ENCODE measurements around the gene GAPT. TPM values are rescaled to one million over a fixed set of nuclear protein-coding genes. Genes with fewer than 3 reads are reported as not detected.

GAPT gene
- total and polyA plus RNA-seq, 2 experiments from 2014 or later = not detected

GRCh38 chr5:58458141-58458742 lies 33.0 kb upstream of the GAPT start:
- no peaks in the 10 kb centered on the region for H3K27me3 ChIP-seq
- H3K4me3 ChIP-seq = peak overlapping the region; percentile 79
- no peaks in the 10 kb centered on the region for H3K4me1 ChIP-seq (ENCODE audit: low read depth)
- no peak for TF ChIP-seq CTCF (IDR thresholded peaks at IDR 0.05; ENCODE audit: low read depth, low read length)
- H3K36me3 ChIP-seq = peaks cover 32% of the 10 kb centered on the region
- DNase-seq (ENCODE audit: low read depth in 1 of 2, low spot score in 1 of 2) = peak in 1 of 2 donors; percentile 41
- H3K9me3 ChIP-seq (ENCODE audit: low read depth) = no peaks in the 10 kb centered on the region
- H3K27ac ChIP-seq = no peak overlapping the region

- H3K36me3 ChIP-seq = peaks cover 27% of the 10 kb centered on the region
- H3K27me3 ChIP-seq = no peaks in the 10 kb centered on the region
- peak overlapping the region; percentile 79 for H3K4me3 ChIP-seq
- DNase-seq (ENCODE audit: low read depth in 1 of 2, low spot score in 1 of 2) = peak in 1 of 2 donors; percentile 49
- no peaks in the 10 kb centered on the region for H3K9me3 ChIP-seq (ENCODE audit: low read depth)
- no peak overlapping the region for H3K27ac ChIP-seq
- H3K4me1 ChIP-seq (ENCODE audit: low read depth) = no peaks in the 10 kb centered on the region
- TF ChIP-seq CTCF (IDR thresholded peaks at IDR 0.05; ENCODE audit: low read depth, low read length) = no peak
Measured at GRCh38 chr5:58458743-58459145, 32.5 kb upstream of the GAPT start.

GRCh38 chr5:58459146-58460001 lies 31.9 kb upstream of the GAPT start:
- DNase-seq (ENCODE audit: low read depth in 1 of 2, low spot score in 1 of 2) = peak; percentile 56 to 57
- H3K4me1 ChIP-seq (ENCODE audit: low read depth) = no peaks in the 10 kb centered on the region
- H3K4me3 ChIP-seq = peak overlapping the region; percentile 79
- TF ChIP-seq CTCF (IDR thresholded peaks at IDR 0.05; ENCODE audit: low read depth, low read length) = no peak
- no peaks in the 10 kb centered on the region for H3K9me3 ChIP-seq (ENCODE audit: low read depth)
- H3K27me3 ChIP-seq = no peaks in the 10 kb centered on the region
- peak overlapping the region; percentile 49 for H3K27ac ChIP-seq
- peaks cover 23% of the 10 kb centered on the region for H3K36me3 ChIP-seq

- peak; percentile 88 to 98 for DNase-seq (ENCODE audit: low read depth in 1 of 2, low spot score in 1 of 2)
- peak; percentile 43 for TF ChIP-seq CTCF (IDR thresholded peaks at IDR 0.05; ENCODE audit: low read depth, low read length)
- Histone ChIP-seq H3K27me3 (no peaks in the 10 kb centered on the region), H3K4me3 (peak within 1 kb of the TSS; percentile 79), H3K9me3 (ENCODE audit: low read depth) (no peaks in the 10 kb centered on the region), H3K36me3 (peaks cover 16% of the 10 kb centered on the region), H3K27ac (peak within 1 kb of the TSS; percentile 49), H3K4me1 (ENCODE audit: low read depth) (no peaks in the 10 kb centered on the region)
Measured at GRCh38 chr5:58460002-58460731, 31.1 kb upstream of the GAPT start, which contains the start of gene PLK2. TSS of gene PLK2 (minus strand) at chr5:58460086. CDS start at chr5:58459959, 127 bp downstream.

GRCh38 chr5:58460732-58461286 lies 30.4 kb upstream of the GAPT start:
- peak; percentile 71 for TF ChIP-seq CTCF (IDR thresholded peaks at IDR 0.05; ENCODE audit: low read depth, low read length)
- Histone ChIP-seq H3K27ac (peak overlapping the region; percentile 49), H3K36me3 (peaks cover 9% of the 10 kb centered on the region), H3K4me3 (peak overlapping the region; percentile 79), H3K27me3 (no peaks in the 10 kb centered on the region), H3K9me3 (ENCODE audit: low read depth) (no peaks in the 10 kb centered on the region), H3K4me1 (ENCODE audit: low read depth) (no peaks in the 10 kb centered on the region)
- peak; percentile 92 to 93 for DNase-seq (ENCODE audit: low read depth in 1 of 2, low spot score in 1 of 2)
